Left lung (tissue), 10 donors: ENCODE measurements around the gene RPS19BP1. TPM values are rescaled to one million over a fixed set of nuclear protein-coding genes. Genes with fewer than 3 reads are reported as not detected.

Experiments
- ATAC-seq: fragments of 200-7000 bp; cut with Tn5 transposase; one replicate; pipeline ENCODE4 v1.9.1; 2020; ENCODE audit warnings: moderate library complexity
- DNase-seq, 4 donors: peaks; one replicate each; pipeline ENCODE4 v3.0.0-alpha.2; 2013 to 2020
- H3K27ac ChIP-seq, 2 donors: fragments of 200-600 bp; sonication (generic) in 1 of 2; one replicate each; pipeline versions ENCODE4 v1.5.0 to v1.8.0; 2020 to 2021
- H3K27me3 ChIP-seq, 2 donors: fragments of 200-600 bp; sonication (generic) in 1 of 2; one replicate each; pipeline versions ENCODE4 v1.5.0 to v1.8.0; 2020 to 2021
- H3K36me3 ChIP-seq, 2 donors: fragments of 200-600 bp; sonication (generic) in 1 of 2; one replicate each; pipeline versions ENCODE4 v1.5.0 to v1.8.0; 2020 to 2021
- H3K4me1 ChIP-seq, 2 donors: fragments of 200-600 bp; one replicate each; pipeline ENCODE4 v1.8.0; 2021
- H3K4me3 ChIP-seq, 2 donors: fragments of 200-600 bp; sonication (generic) in 1 of 2; one replicate each; pipeline versions ENCODE4 v1.5.0 to v1.8.0; 2020 to 2021; ENCODE audit warnings: mild to moderate bottlenecking in 1 of 2
- H3K9me3 ChIP-seq, 2 donors: fragments of 200-600 bp; sonication (generic) in 1 of 2; one replicate each; pipeline versions ENCODE4 v1.5.0 to v1.8.0; 2020 to 2021
- CTCF ChIP-seq, 2 donors: fragments of 200-600 bp; sonication (generic) in 1 of 2; IDR thresholded peaks; one replicate each; pipeline versions ENCODE4 v1.5.0 to v1.8.0; 2021; ENCODE audit warnings: antibody characterized with exemption in 2 of 2
- intact Hi-C, 2 donors: fragments of 100-400 bp; cut with DNase I; formaldehyde crosslinking; loops; one replicate each; pipeline versions ENCODE4 v1.11.2 to v1.14.2; 2022
- polyA plus RNA-seq, 6 donors: library from polyadenylated mRNA; unstranded; fragments of 120-200 nt; gene quantifications; one replicate each; pipeline ENCODE4 v1.2.1, GENCODE V29; 2013; ENCODE audit not compliant: insufficient read length in 6 of 6
- total RNA-seq, 2 donors: library from RNA; stranded (reverse); fragmentation: NEBNext Ultra II Directional; extraction: Animal tissue kit (Norgen Biotek cat#: 25700); gene quantifications; one replicate each; pipeline ENCODE4 v1.2.1, GENCODE V29; 2021
- donor health status: DM: no; HTN: yes; CAD: no.
- donor health status: DM: no; HTN: no; CAD: no.

The RPS19BP1 gene
- total and polyA plus RNA-seq, 8 donors, result 42.3 to 88.4 (median 51.8) TPM

GRCh38 chr22:39580006-39580441 is 47.5 kb upstream of the RPS19BP1 start:
- DNase-seq (no peak), ATAC-seq (no peak)
- intact Hi-C loops, result no loop called here
- Histone ChIP-seq H3K27ac (no peak overlapping the region), H3K4me1 (no peaks in the 10 kb centered on the region), H3K36me3 (no peaks in the 10 kb centered on the region), H3K9me3 (no peaks in the 10 kb centered on the region), H3K4me3 (no peak overlapping the region), H3K27me3 (peaks cover 0 to 51% of the 10 kb centered on the region in 2 donors)
- no peak for TF ChIP-seq CTCF (IDR thresholded peaks at IDR 0.05)

- no peak for ATAC-seq
- H3K27me3 ChIP-seq, result peaks cover 0 to 59% of the 10 kb centered on the region in 2 donors
- H3K36me3 ChIP-seq, result no peaks in the 10 kb centered on the region
- intact Hi-C loops, result no loop called here
- no peaks in the 10 kb centered on the region for H3K9me3 ChIP-seq
- no peak for TF ChIP-seq CTCF (IDR thresholded peaks at IDR 0.05)
- H3K4me3 ChIP-seq, result no peak overlapping the region
- no peak overlapping the region for H3K27ac ChIP-seq
- H3K4me1 ChIP-seq, result no peaks in the 10 kb centered on the region
- DNase-seq, result no peak
Observed at GRCh38 chr22:39577900-39578299, 45.4 kb upstream of the RPS19BP1 start.

- no peaks in the 10 kb centered on the region for H3K4me1 ChIP-seq
- TF ChIP-seq CTCF (IDR thresholded peaks at IDR 0.05), result no peak
- intact Hi-C loops, result no loop called here
- ATAC-seq (no peak), DNase-seq (no peak)
- H3K27ac ChIP-seq, result no peak overlapping the region
- H3K36me3 ChIP-seq, result no peaks in the 10 kb centered on the region
- H3K4me3 ChIP-seq, result no peak overlapping the region
- H3K27me3 ChIP-seq, result peaks cover 0 to 63% of the 10 kb centered on the region in 2 donors
- no peaks in the 10 kb centered on the region for H3K9me3 ChIP-seq
Observed at GRCh38 chr22:39577366-39577765, 44.8 kb upstream of the RPS19BP1 start.

DNA sequence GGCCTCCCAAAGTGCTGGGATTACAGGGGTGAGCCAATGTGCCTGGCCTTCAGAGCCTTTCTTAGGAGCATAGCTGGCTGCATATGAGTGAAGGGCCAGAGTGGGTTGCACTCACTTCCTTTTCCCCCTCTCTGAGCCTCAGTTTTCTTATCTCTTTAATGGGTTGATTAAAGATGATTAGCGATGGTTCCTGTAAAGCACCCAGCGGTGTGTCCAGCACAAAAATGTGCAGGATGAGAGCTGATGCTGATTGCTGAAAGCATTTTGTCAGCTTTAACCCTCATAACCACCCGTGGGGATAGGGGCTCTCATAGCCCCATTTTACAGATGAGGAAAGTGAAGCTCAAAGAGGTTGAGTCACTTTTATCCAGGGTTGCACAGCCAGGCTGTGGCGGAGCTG is 43.5 kb upstream of the RPS19BP1 start:
- no peak for TF ChIP-seq CTCF (IDR thresholded peaks at IDR 0.05)
- no peaks in the 10 kb centered on the region for H3K4me1 ChIP-seq
- no peaks in the 10 kb centered on the region for H3K9me3 ChIP-seq
- no peak overlapping the region for H3K4me3 ChIP-seq
- no peak overlapping the region for H3K27ac ChIP-seq
- intact Hi-C loops, result no loop called here
- peaks cover 0 to 71% of the 10 kb centered on the region in 2 donors for H3K27me3 ChIP-seq
- ATAC-seq (no peak), DNase-seq (no peak)
- no peaks in the 10 kb centered on the region for H3K36me3 ChIP-seq

DNA sequence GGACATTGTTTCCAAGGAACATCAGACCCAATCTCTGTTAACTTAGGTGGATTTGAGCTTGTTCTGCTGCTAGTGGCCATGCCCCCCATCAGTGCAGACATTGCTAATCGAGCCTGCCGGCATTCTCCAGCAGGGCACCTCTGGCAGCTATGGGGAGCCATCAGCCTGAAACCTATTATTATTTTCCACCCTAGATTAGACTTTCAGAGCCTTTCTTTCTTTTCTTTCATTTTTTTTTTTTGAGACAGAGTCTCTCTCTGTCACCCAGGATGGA is 42.9 kb upstream of the RPS19BP1 start:
- H3K36me3 ChIP-seq, result no peaks in the 10 kb centered on the region
- H3K4me3 ChIP-seq, result no peak overlapping the region
- TF ChIP-seq CTCF (IDR thresholded peaks at IDR 0.05), result no peak
- ATAC-seq (no peak), DNase-seq (no peak)
- no peaks in the 10 kb centered on the region for H3K4me1 ChIP-seq
- intact Hi-C loops, result no loop called here
- H3K9me3 ChIP-seq, result no peaks in the 10 kb centered on the region
- H3K27ac ChIP-seq, result no peak overlapping the region
- peaks cover 0 to 69% of the 10 kb centered on the region in 2 donors for H3K27me3 ChIP-seq
